HUES48 (cell line): ENCODE data around the gene ATG2A.
"Not testable (repeated sequence)": the region's sequence is repeated elsewhere in the genome, so short reads cannot be mapped to it uniquely, and the experiment has no call there.

Experiments
- H3K27ac ChIP-seq: one replicate; pipeline ENCODE4 v1.7.0; 2013; ENCODE audit warnings: low read depth, low read length, inconsistent platforms
- H3K27me3 ChIP-seq: 2 replicates; pipeline ENCODE4 v1.6.1; 2013; ENCODE audit warnings: mild to moderate bottlenecking, low read length; ENCODE audit not compliant: control insufficient read depth, insufficient read depth
- H3K36me3 ChIP-seq: 2 replicates; pipeline ENCODE4 v1.6.1; 2013; ENCODE audit warnings: low read length; ENCODE audit not compliant: control insufficient read depth, insufficient read depth
- H3K4me1 ChIP-seq: 2 replicates; pipeline ENCODE4 v1.6.1; 2013; ENCODE audit warnings: mild to moderate bottlenecking, low read length; ENCODE audit not compliant: control insufficient read depth, insufficient read depth
- H3K4me3 ChIP-seq: 2 replicates; pipeline ENCODE4 v1.5.1; 2013; ENCODE audit warnings: mild to moderate bottlenecking, low read depth, low read length
- H3K9ac ChIP-seq: 2 replicates; pipeline ENCODE4 v1.6.1; 2013; ENCODE audit warnings: mild to moderate bottlenecking, low read depth, low read length, moderate library complexity
- H3K9me3 ChIP-seq: 2 replicates; pipeline ENCODE4 v1.6.1; 2013; ENCODE audit warnings: low read length; ENCODE audit not compliant: control insufficient read depth, insufficient read depth

Gene ATG2A

GRCh38 chr11:64849598-64850356, 67.2 kb downstream of the ATG2A start:
- peaks cover 6% of the 10 kb centered on the region; the same call in 1 of the 2 replicates for H3K4me1 ChIP-seq
- no peaks in the 10 kb centered on the region for H3K27me3 ChIP-seq
- H3K4me3 ChIP-seq: no peak overlapping the region
- no peaks in the 10 kb centered on the region for H3K9me3 ChIP-seq
- peaks cover 10% of the 10 kb centered on the region; the same call in 1 of the 2 replicates for H3K36me3 ChIP-seq
- H3K9ac ChIP-seq: no peak overlapping the region
- no peak overlapping the region for H3K27ac ChIP-seq

GRCh38 chr11:64848826-64849597, 68.0 kb downstream of the ATG2A start:
- H3K27me3 ChIP-seq: no peaks in the 10 kb centered on the region
- H3K27ac ChIP-seq: no peak overlapping the region
- no peaks in the 10 kb centered on the region for H3K9me3 ChIP-seq
- peaks cover 7% of the 10 kb centered on the region; the same call in 1 of the 2 replicates for H3K4me1 ChIP-seq
- no peak overlapping the region for H3K4me3 ChIP-seq
- H3K9ac ChIP-seq: no peak overlapping the region
- H3K36me3 ChIP-seq: 0 out of 2 replicates have a peak, but pooled peaks cover 5% of the 10 kb centered on the region

GRCh38 chr11:64848214-64848825, 68.7 kb downstream of the ATG2A start:
- H3K4me3 ChIP-seq: no peak overlapping the region
- H3K27ac ChIP-seq: no peak overlapping the region
- no peaks in the 10 kb centered on the region for H3K27me3 ChIP-seq
- no peak overlapping the region for H3K9ac ChIP-seq
- no peaks in the 10 kb centered on the region for H3K9me3 ChIP-seq
- peaks cover 10% of the 10 kb centered on the region; the same call in 1 of the 2 replicates for H3K4me1 ChIP-seq
- no peaks in the 10 kb centered on the region for H3K36me3 ChIP-seq

GRCh38 chr11:64846998-64847666, 69.9 kb downstream of the ATG2A start:
- Histone ChIP-seq H3K27me3 (no peaks in the 10 kb centered on the region), H3K4me1 (peaks cover 22% of the 10 kb centered on the region), H3K36me3 (no peaks in the 10 kb centered on the region), H3K4me3 (no peak overlapping the region), H3K9ac (no peak overlapping the region), H3K27ac (no peak overlapping the region), H3K9me3 (no peaks in the 10 kb centered on the region)

- H3K27ac ChIP-seq, H3K9ac ChIP-seq, H3K27me3 ChIP-seq, H3K36me3 ChIP-seq, H3K4me3 ChIP-seq, H3K9me3 ChIP-seq: not testable (repeated sequence)
- peaks cover 26% of the 10 kb centered on the region for H3K4me1 ChIP-seq
Observed at GRCh38 chr11:64845776-64846129, 71.3 kb downstream of the ATG2A start.

- peak overlapping the region; percentile 83 for H3K27ac ChIP-seq
- no peaks in the 10 kb centered on the region for H3K27me3 ChIP-seq
- H3K4me1 ChIP-seq: peaks cover 26% of the 10 kb centered on the region
- H3K9ac ChIP-seq: no peak overlapping the region
- H3K36me3 ChIP-seq: 0 out of 2 replicates have a peak, but pooled peaks cover 2% of the 10 kb centered on the region
- H3K4me3 ChIP-seq: peak overlapping the region; percentile 91
- H3K9me3 ChIP-seq: no peaks in the 10 kb centered on the region
Observed at GRCh38 chr11:64845129-64845775, 71.8 kb downstream of the ATG2A start.
